HepG2 (cell line): Measurements from ENCODE around the gene CASKIN1.

Experiments
- EZH2 ChIP-seq: conservative IDR thresholded peaks from 2 replicates; pipeline ENCODE4 v1.6.1; 2012; ENCODE audit warnings: mild to moderate bottlenecking, low read depth, low read length, moderate library complexity
- HMGA1 ChIP-seq: sonication (generic); formaldehyde crosslinking; conservative IDR thresholded peaks from 2 replicates; pipeline ENCODE4 v1.4.0; 2020; ENCODE audit warnings: missing genetic modification reagents
- KLF12 ChIP-seq: sonication (generic); formaldehyde crosslinking; IDR thresholded peaks from 2 replicates; pipeline ENCODE4 v1.4.0; 2020; ENCODE audit warnings: missing genetic modification reagents, borderline replicate concordance
- ZFP41 ChIP-seq: sonication (generic); formaldehyde crosslinking; IDR thresholded peaks from 2 replicates; pipeline ENCODE4 v1.4.0; 2020; ENCODE audit warnings: mild to moderate bottlenecking, missing genetic modification reagents, borderline replicate concordance
- ZNF567 ChIP-seq: sonication (generic); formaldehyde crosslinking; IDR thresholded peaks from 2 replicates; pipeline ENCODE4 v1.8.1; 2023; ENCODE audit warnings: mild to moderate bottlenecking, missing genetic modification reagents, borderline replicate concordance
- TF ChIP-seq, protein P1 (sequence below): sonication (generic); formaldehyde crosslinking; IDR thresholded peaks from 2 replicates; pipeline ENCODE4 v1.4.0; 2020; ENCODE audit warnings: missing genetic modification reagents
- TF ChIP-seq, protein P2 (sequence below): sonication (generic); formaldehyde crosslinking; IDR thresholded peaks from 2 replicates; pipeline ENCODE4 v1.5.0; 2020; ENCODE audit warnings: mild to moderate bottlenecking, missing genetic modification reagents, moderate library complexity

DNA sequence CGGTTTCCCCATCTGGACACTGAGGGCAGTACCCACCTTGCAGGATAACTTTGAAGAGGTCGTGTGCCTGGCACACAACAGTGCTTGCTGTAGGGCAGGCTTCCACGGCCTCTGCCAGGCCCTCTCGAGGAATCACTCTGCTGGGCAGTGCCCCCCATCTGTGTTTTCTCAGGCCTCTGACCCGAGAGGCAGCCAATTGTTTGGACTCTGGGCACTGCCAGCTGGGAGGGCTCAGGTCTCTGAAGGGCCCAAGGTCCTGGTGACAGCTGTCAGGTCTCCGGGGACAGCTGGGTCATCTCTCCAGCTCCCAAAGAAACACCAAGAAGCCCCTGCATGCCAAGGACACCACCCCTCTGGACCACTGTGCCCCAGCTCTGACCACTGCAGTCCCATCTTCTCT, 49.0 kb downstream of the CASKIN1 start:
- no peak for TF ChIP-seq ZNF567
- TF ChIP-seq, protein P1, sequence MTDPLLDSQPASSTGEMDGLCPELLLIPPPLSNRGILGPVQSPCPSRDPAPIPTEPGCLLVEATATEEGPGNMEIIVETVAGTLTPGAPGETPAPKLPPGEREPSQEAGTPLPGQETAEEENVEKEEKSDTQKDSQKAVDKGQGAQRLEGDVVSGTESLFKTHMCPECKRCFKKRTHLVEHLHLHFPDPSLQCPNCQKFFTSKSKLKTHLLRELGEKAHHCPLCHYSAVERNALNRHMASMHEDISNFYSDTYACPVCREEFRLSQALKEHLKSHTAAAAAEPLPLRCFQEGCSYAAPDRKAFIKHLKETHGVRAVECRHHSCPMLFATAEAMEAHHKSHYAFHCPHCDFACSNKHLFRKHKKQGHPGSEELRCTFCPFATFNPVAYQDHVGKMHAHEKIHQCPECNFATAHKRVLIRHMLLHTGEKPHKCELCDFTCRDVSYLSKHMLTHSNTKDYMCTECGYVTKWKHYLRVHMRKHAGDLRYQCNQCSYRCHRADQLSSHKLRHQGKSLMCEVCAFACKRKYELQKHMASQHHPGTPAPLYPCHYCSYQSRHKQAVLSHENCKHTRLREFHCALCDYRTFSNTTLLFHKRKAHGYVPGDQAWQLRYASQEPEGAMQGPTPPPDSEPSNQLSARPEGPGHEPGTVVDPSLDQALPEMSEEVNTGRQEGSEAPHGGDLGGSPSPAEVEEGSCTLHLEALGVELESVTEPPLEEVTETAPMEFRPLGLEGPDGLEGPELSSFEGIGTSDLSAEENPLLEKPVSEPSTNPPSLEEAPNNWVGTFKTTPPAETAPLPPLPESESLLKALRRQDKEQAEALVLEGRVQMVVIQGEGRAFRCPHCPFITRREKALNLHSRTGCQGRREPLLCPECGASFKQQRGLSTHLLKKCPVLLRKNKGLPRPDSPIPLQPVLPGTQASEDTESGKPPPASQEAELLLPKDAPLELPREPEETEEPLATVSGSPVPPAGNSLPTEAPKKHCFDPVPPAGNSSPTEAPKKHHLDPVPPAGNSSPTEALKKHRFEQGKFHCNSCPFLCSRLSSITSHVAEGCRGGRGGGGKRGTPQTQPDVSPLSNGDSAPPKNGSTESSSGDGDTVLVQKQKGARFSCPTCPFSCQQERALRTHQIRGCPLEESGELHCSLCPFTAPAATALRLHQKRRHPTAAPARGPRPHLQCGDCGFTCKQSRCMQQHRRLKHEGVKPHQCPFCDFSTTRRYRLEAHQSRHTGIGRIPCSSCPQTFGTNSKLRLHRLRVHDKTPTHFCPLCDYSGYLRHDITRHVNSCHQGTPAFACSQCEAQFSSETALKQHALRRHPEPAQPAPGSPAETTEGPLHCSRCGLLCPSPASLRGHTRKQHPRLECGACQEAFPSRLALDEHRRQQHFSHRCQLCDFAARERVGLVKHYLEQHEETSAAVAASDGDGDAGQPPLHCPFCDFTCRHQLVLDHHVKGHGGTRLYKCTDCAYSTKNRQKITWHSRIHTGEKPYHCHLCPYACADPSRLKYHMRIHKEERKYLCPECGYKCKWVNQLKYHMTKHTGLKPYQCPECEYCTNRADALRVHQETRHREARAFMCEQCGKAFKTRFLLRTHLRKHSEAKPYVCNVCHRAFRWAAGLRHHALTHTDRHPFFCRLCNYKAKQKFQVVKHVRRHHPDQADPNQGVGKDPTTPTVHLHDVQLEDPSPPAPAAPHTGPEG = no peak
- TF ChIP-seq EZH2 = no peak
- no peak for TF ChIP-seq HMGA1 (CRISPR knock-in tag)
- TF ChIP-seq, protein P2, sequence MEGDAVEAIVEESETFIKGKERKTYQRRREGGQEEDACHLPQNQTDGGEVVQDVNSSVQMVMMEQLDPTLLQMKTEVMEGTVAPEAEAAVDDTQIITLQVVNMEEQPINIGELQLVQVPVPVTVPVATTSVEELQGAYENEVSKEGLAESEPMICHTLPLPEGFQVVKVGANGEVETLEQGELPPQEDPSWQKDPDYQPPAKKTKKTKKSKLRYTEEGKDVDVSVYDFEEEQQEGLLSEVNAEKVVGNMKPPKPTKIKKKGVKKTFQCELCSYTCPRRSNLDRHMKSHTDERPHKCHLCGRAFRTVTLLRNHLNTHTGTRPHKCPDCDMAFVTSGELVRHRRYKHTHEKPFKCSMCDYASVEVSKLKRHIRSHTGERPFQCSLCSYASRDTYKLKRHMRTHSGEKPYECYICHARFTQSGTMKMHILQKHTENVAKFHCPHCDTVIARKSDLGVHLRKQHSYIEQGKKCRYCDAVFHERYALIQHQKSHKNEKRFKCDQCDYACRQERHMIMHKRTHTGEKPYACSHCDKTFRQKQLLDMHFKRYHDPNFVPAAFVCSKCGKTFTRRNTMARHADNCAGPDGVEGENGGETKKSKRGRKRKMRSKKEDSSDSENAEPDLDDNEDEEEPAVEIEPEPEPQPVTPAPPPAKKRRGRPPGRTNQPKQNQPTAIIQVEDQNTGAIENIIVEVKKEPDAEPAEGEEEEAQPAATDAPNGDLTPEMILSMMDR (CRISPR knock-in tag) = no peak
- TF ChIP-seq ZFP41 = no peak
- no peak for TF ChIP-seq KLF12 (CRISPR knock-in tag)
